ENCODE data around the gene MYO3B. TPM values are rescaled to one million over a fixed set of nuclear protein-coding genes. Genes with fewer than 3 reads are reported as not detected.

The MYO3B gene
- total RNA-seq, 1 experiment from 2014 or later = 0.63 TPM

- Histone ChIP-seq H3K4me1 (ENCODE audit: insufficient read depth, low read length) (no peaks in the 10 kb centered on the region), H2AFZ (ENCODE audit: low read length) (no peak overlapping the region), H3K14ac (ENCODE audit: insufficient read depth, low read length) (no peak overlapping the region), H3K27ac (ENCODE audit: insufficient read length, low read depth, low read length) (no peak overlapping the region), H2BK120ac (ENCODE audit: low read depth, low read length, poor library complexity, severe bottlenecking) (no peak overlapping the region), H2AK5ac (ENCODE audit: insufficient read length, low read length) (no peak overlapping the region), H4K8ac (replicated peaks; ENCODE audit: insufficient read length, low read depth, low read length) (no peak overlapping the region), H3K4ac (ENCODE audit: low read depth, low read length) (no peak overlapping the region), H2BK20ac (ENCODE audit: low read depth, low read length, poor library complexity, severe bottlenecking) (no peak overlapping the region), H3K23ac (ENCODE audit: insufficient read length, low read depth, low read length) (no peak overlapping the region), H4K20me1 (ENCODE audit: control insufficient read depth, insufficient read depth, insufficient read length) (no peaks in the 10 kb centered on the region), H3K23me2 (ENCODE audit: insufficient read length, low read depth, low read length, poor library complexity, severe bottlenecking) (no peaks in the 10 kb centered on the region), H2BK5ac (ENCODE audit: insufficient read length, low read length) (no peak overlapping the region), H2BK15ac (ENCODE audit: low read depth, low read length) (no peak overlapping the region), H3T11ph (ENCODE audit: low read length) (no peak overlapping the region), H4K91ac (ENCODE audit: insufficient read length, low read depth, low read length) (no peak overlapping the region), H2BK12ac (ENCODE audit: insufficient read length, low read depth, low read length) (no peak overlapping the region), H3K79me1 (ENCODE audit: insufficient read depth, low read depth, low read length, poor library complexity, severe bottlenecking) (no peaks in the 10 kb centered on the region), H3K79me2 (ENCODE audit: insufficient read depth, low read length) (no peaks in the 10 kb centered on the region), H3K9ac (ENCODE audit: extremely low read depth, insufficient read length, low read length) (no peak overlapping the region), H3K9me3 (ENCODE audit: control insufficient read depth, low read depth, low read length) (no peaks in the 10 kb centered on the region), H3K56ac (ENCODE audit: insufficient read length, low read depth, low read length) (no peak overlapping the region), H3K18ac (ENCODE audit: insufficient read length, low read depth, low read length) (no peak overlapping the region), H3K27me3 (ENCODE audit: insufficient read depth, low read length) (no peaks in the 10 kb centered on the region), H3K4me2 (ENCODE audit: insufficient read depth, insufficient read length, low read length) (no peak overlapping the region), H4K5ac (ENCODE audit: insufficient read length, low read depth, low read length) (no peak overlapping the region)
- H3K27ac Mint-ChIP-seq = no peak overlapping the region
- peaks cover 15 to 16% of the 10 kb centered on the region in 2 experiments for H3K4me1 Mint-ChIP-seq
- no peak for DNase-seq
- no CpG with 5 or more reads among the region's 3 CpGs for WGBS (ENCODE audit: extremely low coverage, insufficient read length, low lambda C conversion rate)
- peaks cover 5% of the 10 kb centered on the region for H3K27me3 Mint-ChIP-seq (ENCODE audit: low read depth)
- H3K9me3 Mint-ChIP-seq = peaks cover 23 to 28% of the 10 kb centered on the region in 2 experiments
- no peak overlapping the region for H3K4me3 Mint-ChIP-seq
- peaks cover 8 to 33% (median 16%) of the 10 kb centered on the region in 3 experiments for H3K36me3 Mint-ChIP-seq (ENCODE audit: insufficient read depth in 1 of 3, low read depth in 3 of 3)
- TF ChIP-seq CTCF (conservative IDR thresholded peaks at IDR 0.05) = no peak
Measured at GRCh38 chr2:170320948-170321347, 143.0 kb downstream of the MYO3B start.

All from H9 (cell line).